Stimulated activated CD8-positive, alpha-beta memory T cell treated with anti-CD3 and anti-CD28 coated beads, Interleukin-4, amount 100 ng/mL, for 24 hours (primary cell): ENCODE data around the gene SLC9A2.

ENCODE experiments used
- DNase-seq: peaks from one replicate; pipeline ENCODE4 v3.0.0-alpha.2; 2020; ENCODE audit warnings: low read depth

SLC9A2 gene, protein sequence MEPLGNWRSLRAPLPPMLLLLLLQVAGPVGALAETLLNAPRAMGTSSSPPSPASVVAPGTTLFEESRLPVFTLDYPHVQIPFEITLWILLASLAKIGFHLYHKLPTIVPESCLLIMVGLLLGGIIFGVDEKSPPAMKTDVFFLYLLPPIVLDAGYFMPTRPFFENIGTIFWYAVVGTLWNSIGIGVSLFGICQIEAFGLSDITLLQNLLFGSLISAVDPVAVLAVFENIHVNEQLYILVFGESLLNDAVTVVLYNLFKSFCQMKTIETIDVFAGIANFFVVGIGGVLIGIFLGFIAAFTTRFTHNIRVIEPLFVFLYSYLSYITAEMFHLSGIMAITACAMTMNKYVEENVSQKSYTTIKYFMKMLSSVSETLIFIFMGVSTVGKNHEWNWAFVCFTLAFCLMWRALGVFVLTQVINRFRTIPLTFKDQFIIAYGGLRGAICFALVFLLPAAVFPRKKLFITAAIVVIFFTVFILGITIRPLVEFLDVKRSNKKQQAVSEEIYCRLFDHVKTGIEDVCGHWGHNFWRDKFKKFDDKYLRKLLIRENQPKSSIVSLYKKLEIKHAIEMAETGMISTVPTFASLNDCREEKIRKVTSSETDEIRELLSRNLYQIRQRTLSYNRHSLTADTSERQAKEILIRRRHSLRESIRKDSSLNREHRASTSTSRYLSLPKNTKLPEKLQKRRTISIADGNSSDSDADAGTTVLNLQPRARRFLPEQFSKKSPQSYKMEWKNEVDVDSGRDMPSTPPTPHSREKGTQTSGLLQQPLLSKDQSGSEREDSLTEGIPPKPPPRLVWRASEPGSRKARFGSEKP

GRCh38 chr2:102619414-102620319 is at the start of gene SLC9A2:
SLC9A2 (plus strand) TSS chr2:102619553; CDS start chr2:102619849, 296 bp downstream.
- no peak for DNase-seq

- DNase-seq: no peak
These were observed 43.5 kb upstream of the SLC9A2 start for GRCh38 chr2:102575888-102576287.

DNA sequence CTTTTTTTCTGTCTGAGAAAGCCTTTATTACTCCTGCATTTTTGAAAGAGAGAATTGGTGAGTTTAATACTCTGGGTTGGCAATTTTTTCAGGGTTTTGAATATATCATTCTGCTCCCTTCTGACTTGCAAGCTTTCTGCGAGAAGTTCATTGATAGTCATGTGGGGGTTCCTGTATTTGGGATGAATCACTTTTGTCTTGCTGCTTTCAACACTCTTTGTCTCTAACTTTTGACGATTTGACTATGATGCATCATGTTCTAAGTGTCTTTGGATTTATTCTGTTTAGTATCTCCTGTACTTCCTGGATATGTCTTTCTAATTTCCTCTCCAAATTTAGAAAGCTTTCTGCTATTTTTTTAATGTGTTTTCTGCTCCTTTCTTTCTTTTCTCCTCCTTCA is 41.0 kb upstream of the SLC9A2 start:
- no peak for DNase-seq

DNA sequence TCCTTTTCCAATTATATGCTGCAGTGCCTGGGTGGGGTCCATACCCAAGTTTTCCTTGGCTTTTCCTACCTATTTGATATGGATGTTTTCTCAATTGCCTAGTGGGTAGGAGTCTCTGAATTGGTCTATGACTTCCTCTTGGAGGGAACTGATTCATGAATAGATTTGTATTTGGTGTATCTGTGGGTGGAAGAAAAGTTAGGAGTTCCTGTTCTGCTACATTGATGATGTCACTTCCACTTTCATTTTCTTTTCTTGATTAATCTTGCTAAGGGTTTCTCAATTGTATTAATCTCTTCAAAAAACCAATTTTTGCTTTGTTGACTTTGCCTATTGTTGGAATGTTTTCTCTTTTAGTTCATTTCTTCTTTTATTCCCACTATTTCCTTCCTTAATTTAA is 37.4 kb upstream of the SLC9A2 start:
- no peak for DNase-seq

- DNase-seq: no peak
These were observed 36.5 kb upstream of the SLC9A2 start for GRCh38 chr2:102582845-102583244.

DNA sequence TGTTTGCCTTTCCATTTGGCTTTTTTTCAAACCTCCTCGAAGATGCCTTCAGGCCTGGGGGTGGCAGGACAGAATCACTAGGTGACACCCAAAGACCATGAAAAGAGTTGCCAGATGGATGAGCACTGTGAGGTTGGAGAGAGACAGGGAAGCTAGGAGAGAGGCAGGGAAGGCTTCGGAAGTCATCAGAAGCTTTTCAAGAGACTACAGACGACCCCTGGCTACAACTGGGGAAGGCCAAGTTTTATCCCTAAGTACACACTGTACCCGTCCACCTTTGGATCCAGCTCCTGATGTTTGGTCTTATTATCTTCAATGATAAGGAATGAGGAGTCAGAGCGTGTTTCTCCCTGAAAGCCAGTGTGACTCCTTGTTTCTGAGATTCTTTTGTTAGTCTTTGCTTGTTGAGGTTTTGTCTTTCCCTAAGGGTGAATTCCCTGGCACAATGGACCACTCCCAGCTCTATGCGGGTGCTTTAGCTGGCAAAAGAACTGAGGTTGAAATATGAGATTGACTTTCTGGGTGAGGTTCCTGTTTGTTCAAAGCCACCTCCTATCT is 33.4 kb upstream of the SLC9A2 start:
- no peak for DNase-seq

DNA sequence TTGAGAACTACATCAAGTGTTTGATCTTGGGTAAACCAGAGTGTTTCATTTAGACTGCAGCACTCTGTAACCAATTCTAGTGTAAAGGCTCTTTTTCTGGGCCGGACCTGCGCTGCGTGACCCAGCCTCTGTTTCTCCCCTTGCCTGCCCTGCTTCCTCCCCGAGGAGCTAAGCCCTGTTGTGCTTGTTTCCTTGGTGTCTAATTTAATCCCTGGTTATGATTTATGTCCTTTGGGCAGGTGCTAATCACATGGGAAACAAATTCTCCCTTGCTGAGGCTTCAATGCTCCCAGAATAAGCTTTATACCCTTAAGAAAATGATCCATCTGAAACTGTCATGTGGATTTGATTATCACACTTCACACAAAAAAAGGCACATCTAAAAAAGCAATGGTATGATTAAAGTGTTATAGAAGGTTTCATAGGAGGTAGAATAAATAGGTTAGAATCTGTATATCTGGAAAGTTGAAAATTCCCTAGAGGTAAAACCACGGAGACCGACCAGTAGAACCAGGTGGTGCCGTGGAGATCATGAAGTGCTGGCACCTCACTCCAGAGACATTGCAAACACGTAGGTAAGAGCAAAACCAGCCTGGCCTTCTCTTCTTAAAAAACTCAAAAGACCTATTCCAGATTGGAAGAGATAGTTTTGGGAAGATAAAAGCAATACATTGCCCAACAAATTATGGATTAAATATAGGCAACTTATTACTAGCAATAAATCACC is 31.0 kb upstream of the SLC9A2 start:
- no peak for DNase-seq

DNA sequence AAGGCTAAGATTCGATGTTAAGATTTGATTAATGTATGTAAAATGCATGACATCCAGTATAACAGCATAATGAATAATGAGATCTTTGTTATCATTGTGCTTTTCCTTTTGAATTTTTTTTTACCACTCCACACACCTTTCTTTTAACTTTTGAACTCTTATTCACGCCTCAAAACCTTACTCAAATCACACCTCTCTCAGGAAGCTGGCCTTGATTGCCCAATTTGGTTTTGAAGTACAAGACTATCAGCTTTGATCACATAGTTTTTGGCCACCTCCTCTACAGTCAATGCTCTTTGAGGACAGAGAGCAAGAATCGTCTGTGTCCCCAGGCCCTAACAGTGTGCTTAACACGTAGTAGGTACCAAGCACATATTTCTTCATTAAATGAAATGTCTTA is 29.9 kb upstream of the SLC9A2 start:
- DNase-seq: no peak

DNA sequence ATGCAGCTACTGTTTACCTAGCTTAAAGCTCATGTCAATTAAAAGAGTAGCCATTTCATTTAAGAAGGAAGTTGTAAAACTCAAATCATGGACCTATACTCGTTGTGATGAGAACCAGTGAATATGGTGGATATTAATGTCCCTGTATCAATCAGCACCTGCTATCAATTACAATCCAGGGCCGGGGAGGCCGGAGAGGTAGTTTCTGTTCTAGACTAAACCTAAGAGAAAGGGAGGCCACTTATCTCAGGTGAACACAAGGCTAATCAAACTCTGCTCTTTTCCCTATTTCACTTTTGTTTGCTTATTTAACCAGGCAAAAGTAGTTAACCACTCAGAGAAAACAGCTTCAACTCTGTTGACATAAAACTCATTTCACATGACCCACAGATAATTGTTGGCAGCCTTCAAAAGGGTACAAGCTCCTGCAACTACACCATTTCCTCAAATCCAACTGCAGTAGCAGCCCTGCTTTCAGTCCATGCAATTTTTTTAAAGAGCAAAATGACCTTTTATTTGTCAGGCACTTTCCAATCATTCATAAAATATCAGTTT is 27.8 kb upstream of the SLC9A2 start:
- no peak for DNase-seq

GRCh38 chr2:102592601-102593000 is 26.8 kb upstream of the SLC9A2 start:
- no peak for DNase-seq

DNA sequence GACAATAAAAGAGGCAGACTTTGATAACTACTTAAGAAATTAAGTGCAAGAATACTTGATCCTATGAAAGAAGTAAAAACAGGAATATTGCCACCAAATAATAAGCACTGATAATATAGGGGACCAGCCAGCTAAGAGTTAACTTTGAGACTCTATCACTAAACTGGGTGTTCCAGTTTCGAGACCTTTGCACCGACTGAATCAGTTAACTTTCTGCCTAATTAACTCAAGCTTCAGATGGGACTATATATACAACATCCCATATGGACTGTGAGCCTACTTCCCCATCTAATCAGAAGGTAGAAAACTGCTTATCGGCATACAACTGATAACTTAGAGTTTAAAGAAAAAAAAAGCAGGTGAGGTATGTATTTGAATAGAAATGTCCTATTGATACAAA is 25.8 kb upstream of the SLC9A2 start:
- DNase-seq: no peak

GRCh38 chr2:102594445-102595016 is 24.8 kb upstream of the SLC9A2 start:
- no peak for DNase-seq

GRCh38 chr2:102597788-102598187 is 21.6 kb upstream of the SLC9A2 start:
- no peak for DNase-seq

DNA sequence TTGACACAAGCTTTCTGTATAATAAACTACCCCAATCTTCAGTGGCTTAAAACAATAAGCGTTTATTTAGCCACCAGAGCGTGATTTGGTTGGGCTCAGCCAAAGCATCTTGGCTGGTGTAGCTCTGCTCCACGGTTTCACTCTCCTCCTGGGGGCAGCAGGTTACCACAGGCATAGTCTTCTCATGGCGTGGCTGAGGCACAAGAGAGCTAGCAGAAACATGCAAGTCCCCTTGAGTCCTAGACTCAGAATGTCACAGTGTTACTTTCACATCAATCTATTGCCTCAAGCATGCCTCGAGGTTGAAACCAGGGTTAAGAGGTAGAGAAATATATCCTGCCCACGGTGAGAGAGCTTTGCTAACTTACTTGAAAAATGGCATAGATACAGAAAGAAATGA is 19.9 kb upstream of the SLC9A2 start:
- no peak for DNase-seq

GRCh38 chr2:102601730-102602129 is 17.6 kb upstream of the SLC9A2 start:
- no peak for DNase-seq

GRCh38 chr2:102603904-102604303 is 15.4 kb upstream of the SLC9A2 start:
- no peak for DNase-seq

- DNase-seq: no peak
These were observed 14.6 kb upstream of the SLC9A2 start for GRCh38 chr2:102604769-102605168.

GRCh38 chr2:102606353-102606752 is 13.0 kb upstream of the SLC9A2 start:
- no peak for DNase-seq

- DNase-seq: peak; percentile 25
These were observed 3.5 kb upstream of the SLC9A2 start for GRCh38 chr2:102615620-102616436.
